K562 (cell line): ENCODE measurements around the gene INO80.

Experiments
- HDAC2 ChIP-seq: fragments of 450-650 bp; IDR thresholded peaks from 2 replicates; pipeline ENCODE4 v1.6.1; 2016; ENCODE audit warnings: mild to moderate bottlenecking
- POLR2A ChIP-seq: fragments of 450-650 bp; conservative IDR thresholded peaks from 2 replicates; pipeline ENCODE4 v1.6.1; 2016
- YY1 ChIP-seq, 3 experiments: IDR thresholded peaks; 2 replicates each; pipeline ENCODE4 v1.6.1; 2011; ENCODE audit warnings: low read length in 2 of 3, mild to moderate bottlenecking in 2 of 3, moderate library complexity in 2 of 3, borderline replicate concordance in 1 of 3, control low read depth in 1 of 3, low read depth in 1 of 3; ENCODE audit not compliant: insufficient read depth in 3 of 3, insufficient replicate concordance in 2 of 3, control insufficient read depth in 1 of 3, insufficient read length in 1 of 3; ENCODE audit errors: extremely low read depth in 1 of 3
- ZNF436 ChIP-seq: fragments of 250-450, 450-650 bp; sonication (Bioruptor Pico); formaldehyde crosslinking; IDR thresholded peaks from 2 replicates; pipeline ENCODE4 v1.7.0; 2020; ENCODE audit warnings: mild to moderate bottlenecking
- TF ChIP-seq, protein P1 (sequence below), 2 experiments: fragments of 450-650 bp; IDR thresholded peaks; 2 replicates each; pipeline ENCODE4 v1.6.1; 2016; ENCODE audit warnings: mild to moderate bottlenecking in 2 of 2, borderline replicate concordance in 1 of 2, low read depth in 1 of 2, moderate library complexity in 1 of 2

DNA sequence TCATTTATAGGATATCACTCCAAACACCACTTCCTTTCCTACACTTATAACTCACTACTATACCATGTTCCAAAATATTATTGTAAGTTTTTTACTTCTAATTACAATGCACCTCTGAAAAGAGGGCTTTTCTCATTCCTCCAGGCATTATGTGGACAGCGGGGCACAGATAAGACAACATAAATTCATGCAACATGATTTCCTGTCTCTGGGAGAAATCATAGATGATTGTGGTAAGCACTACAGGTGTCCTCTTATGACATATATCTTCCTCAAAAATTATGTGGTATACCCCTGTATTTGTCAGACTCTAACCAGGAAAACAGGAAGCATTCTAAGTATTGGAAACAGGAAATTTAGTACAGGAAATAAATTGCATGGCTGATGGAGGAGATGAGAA, 45.7 kb upstream of the INO80 start:
- no peak for TF ChIP-seq ZNF436 (CRISPR knock-in tag)
- TF ChIP-seq, protein P1, sequence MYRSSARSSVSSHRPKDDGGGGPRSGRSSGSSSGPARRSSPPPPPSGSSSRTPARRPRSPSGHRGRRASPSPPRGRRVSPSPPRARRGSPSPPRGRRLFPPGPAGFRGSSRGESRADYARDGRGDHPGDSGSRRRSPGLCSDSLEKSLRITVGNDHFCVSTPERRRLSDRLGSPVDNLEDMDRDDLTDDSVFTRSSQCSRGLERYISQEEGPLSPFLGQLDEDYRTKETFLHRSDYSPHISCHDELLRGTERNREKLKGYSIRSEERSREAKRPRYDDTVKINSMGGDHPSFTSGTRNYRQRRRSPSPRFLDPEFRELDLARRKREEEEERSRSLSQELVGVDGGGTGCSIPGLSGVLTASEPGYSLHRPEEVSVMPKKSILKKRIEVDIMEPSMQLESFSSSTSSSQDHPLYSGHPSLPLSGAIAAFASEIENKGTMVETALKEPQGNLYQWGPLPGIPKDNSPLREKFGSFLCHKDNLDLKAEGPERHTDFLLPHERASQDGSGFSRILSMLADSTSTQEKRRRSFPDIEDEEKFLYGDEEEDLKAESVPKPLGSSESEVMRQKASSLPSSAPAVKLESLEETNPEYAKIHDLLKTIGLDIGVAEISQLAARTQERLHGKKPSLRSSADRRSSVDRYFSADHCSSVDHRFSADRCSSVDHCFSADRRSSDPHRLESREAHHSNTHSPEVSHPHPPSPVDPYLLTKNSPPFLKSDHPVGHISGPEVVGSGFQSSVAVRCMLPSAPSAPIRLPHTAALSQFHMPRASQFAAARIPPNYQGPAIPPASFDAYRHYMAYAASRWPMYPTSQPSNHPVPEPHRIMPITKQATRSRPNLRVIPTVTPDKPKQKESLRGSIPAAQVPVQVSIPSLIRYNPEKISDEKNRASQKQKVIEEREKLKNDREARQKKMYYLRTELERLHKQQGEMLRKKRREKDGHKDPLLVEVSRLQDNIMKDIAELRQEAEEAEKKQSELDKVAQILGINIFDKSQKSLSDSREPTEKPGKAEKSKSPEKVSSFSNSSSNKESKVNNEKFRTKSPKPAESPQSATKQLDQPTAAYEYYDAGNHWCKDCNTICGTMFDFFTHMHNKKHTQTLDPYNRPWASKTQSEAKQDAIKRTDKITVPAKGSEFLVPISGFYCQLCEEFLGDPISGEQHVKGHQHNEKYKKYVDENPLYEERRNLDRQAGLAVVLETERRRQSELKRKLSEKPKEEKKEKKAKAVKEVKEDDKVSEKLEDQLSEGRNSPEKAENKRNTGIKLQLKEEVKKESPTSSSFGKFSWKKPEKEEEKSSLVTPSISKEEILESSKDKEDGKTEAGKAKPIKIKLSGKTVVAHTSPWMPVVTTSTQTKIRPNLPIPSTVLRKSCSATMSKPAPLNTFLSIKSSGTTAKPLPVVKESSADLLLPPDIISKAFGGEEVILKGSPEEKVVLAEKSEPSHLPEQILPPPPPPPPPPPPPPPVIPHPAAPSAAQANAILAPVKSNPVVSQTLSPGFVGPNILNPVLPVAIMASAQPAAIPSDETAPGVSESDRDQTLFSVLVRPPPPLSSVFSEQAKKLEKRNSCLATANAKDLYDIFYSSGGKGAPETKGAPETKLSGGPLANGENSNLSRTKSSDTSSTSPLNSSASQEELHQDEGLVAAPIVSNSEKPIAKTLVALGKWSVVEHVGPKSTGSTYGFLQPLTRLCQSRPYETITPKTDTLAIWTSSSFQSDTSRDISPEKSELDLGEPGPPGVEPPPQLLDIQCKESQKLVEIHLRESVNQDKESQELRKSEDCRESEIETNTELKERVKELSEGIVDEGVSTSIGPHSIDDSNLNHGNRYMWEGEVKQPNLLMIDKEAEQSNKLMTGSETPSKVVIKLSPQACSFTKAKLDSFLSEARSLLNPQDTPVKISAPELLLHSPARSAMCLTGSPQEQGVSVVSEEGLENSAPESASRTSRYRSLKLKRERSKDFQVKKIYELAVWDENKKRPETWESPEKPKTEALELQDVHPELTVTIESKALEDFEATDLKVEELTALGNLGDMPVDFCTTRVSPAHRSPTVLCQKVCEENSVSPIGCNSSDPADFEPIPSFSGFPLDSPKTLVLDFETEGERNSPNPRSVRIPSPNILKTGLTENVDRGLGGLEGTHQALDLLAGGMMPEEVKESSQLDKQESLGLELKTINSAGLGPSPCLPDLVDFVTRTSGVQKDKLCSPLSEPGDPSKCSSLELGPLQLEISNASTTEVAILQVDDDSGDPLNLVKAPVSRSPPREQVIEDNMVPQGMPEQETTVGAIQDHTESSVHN (IDR thresholded peaks at IDR 0.05; ENCODE audit: borderline replicate concordance in 1 of 2, low read depth in 1 of 2): no peak
- no peak for TF ChIP-seq HDAC2
- no peak for TF ChIP-seq POLR2A
- no peak for TF ChIP-seq YY1 (IDR thresholded peaks at IDR 0.05; ENCODE audit: borderline replicate concordance in 1 of 3, control insufficient read depth in 1 of 3, extremely low read depth in 1 of 3, insufficient read depth in 3 of 3, insufficient read length in 1 of 3, insufficient replicate concordance in 2 of 3, low read depth in 1 of 3, low read length in 2 of 3)
